OCI-LY7 (cell line): ENCODE data around the gene CEP83.

Source experiments
- CTCF ChIP-seq: fragments of 200-600 bp; sonication (generic); conservative IDR thresholded peaks from 2 replicates; pipeline ENCODE4 v1.5.1; 2014; ENCODE audit warnings: mild to moderate bottlenecking, antibody characterized with exemption, low read length, moderate library complexity, mixed read lengths
- EZH2phosphoT487 ChIP-seq: fragments of 200-600 bp; sonication (generic); IDR thresholded peaks from 2 replicates; pipeline ENCODE4 v1.6.1; 2018; ENCODE audit warnings: low read depth, borderline replicate concordance, mild to moderate bottlenecking, mixed run types, antibody characterized with exemption, low read length, moderate library complexity, mixed read lengths

- TF ChIP-seq CTCF, result no peak
- TF ChIP-seq EZH2phosphoT487, result no peak
These were observed 179.6 kb downstream of the CEP83 start for GRCh38 chr12:94280063-94280462.
